Fibroblast of pulmonary artery (primary cell): Measurements from ENCODE around the gene PTPRN2.

Source experiments
- DNase-seq: peaks from one replicate; pipeline ENCODE4 v3.0.0-alpha.2; 2010; ENCODE audit warnings: low read depth
- H3K4me3 ChIP-seq: replicated peaks from 2 replicates; pipeline ENCODE4 v1.5.1; 2011; ENCODE audit warnings: low read depth, mild to moderate bottlenecking, control low read depth, low read length, moderate library complexity
- TF ChIP-seq, protein P1 (sequence below): IDR thresholded peaks from 2 replicates; pipeline ENCODE4 v1.5.1; 2011; ENCODE audit warnings: mild to moderate bottlenecking, control low read depth, low read length, inconsistent platforms; ENCODE audit errors: missing control alignments

PTPRN2 gene

DNA sequence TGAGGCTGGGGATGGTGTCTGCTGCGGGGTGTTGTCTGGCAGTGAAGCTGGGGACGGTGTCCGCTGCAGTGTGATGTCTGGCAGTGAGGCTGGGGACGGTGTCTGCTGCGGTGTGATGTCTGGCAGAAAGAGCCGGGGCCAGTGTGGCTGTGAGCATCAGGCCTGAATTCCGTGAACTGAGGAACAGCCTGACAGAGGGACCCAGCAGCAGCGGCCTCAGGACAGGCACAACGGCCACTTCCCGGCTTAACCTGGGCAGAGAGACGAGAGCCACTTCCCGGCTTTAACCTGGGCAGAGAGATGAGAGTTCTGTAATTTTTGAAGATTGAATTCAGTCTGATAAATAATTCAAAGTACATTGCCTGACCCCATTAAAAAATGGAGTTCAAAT, 321.2 kb downstream of the PTPRN2 start:
- DNase-seq, result no peak
- no peak overlapping the region for H3K4me3 ChIP-seq
- TF ChIP-seq, protein P1, sequence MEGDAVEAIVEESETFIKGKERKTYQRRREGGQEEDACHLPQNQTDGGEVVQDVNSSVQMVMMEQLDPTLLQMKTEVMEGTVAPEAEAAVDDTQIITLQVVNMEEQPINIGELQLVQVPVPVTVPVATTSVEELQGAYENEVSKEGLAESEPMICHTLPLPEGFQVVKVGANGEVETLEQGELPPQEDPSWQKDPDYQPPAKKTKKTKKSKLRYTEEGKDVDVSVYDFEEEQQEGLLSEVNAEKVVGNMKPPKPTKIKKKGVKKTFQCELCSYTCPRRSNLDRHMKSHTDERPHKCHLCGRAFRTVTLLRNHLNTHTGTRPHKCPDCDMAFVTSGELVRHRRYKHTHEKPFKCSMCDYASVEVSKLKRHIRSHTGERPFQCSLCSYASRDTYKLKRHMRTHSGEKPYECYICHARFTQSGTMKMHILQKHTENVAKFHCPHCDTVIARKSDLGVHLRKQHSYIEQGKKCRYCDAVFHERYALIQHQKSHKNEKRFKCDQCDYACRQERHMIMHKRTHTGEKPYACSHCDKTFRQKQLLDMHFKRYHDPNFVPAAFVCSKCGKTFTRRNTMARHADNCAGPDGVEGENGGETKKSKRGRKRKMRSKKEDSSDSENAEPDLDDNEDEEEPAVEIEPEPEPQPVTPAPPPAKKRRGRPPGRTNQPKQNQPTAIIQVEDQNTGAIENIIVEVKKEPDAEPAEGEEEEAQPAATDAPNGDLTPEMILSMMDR, result no peak

DNA sequence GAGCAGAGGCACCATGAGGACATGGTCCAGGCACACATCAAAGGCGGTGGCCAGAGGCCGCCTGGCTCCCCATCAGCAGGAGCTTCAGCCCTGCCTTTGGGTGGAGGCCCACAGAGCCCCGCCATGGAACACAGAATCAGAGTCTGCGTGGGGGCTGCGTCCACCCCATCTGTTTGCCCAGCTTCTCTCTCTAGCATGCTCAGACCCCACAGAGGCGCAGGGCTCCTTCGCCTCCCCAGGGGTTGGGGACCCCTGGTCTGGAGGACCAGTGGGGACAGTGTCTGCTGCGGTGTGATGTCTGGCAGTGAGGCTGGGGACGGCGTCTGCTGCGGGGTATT, 321.9 kb downstream of the PTPRN2 start:
- TF ChIP-seq, protein P1, result no peak
- H3K4me3 ChIP-seq, result no peak overlapping the region
- DNase-seq, result no peak

DNA sequence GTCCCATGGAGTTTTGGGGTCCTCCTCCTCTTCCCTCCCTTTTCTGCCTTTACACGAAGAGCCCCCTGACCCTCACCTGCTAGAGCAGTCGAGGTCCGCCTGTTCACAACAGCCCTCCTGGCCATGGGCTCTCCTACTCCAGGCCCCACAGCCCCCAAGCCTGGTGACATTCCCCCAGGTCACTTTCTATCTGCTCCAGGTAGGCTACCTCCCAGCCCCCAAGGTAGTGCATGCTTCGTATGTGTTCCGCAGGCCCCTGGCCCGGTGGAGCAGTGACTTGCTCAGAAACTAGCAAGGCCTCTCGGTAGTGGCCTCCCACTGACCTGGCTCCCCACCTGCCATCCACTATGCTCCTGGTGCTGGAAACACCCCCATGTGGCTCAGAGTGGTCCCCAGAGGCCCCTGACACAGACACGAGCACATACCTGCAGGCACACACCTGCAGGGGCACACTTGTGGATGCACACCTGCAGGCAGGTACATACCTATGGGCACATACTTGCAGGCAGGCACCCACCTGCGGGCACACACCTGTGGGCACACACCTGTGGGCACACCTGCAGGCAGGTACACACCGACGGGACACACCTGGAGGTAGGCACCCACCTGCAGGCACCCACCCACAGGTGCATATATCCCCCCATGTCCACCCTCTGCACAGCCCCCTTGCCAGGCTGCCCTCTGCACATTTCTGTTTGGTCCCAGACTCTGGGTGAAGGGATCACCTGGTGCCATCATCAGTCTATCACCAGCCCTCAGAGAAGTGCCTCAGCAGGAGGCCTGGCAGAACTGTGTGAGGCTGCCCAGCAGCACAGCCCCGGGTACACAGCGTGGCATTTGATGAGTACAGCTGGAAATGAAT, 322.5 kb downstream of the PTPRN2 start:
- TF ChIP-seq, protein P1, result no peak
- no peak for DNase-seq
- no peak overlapping the region for H3K4me3 ChIP-seq

DNA sequence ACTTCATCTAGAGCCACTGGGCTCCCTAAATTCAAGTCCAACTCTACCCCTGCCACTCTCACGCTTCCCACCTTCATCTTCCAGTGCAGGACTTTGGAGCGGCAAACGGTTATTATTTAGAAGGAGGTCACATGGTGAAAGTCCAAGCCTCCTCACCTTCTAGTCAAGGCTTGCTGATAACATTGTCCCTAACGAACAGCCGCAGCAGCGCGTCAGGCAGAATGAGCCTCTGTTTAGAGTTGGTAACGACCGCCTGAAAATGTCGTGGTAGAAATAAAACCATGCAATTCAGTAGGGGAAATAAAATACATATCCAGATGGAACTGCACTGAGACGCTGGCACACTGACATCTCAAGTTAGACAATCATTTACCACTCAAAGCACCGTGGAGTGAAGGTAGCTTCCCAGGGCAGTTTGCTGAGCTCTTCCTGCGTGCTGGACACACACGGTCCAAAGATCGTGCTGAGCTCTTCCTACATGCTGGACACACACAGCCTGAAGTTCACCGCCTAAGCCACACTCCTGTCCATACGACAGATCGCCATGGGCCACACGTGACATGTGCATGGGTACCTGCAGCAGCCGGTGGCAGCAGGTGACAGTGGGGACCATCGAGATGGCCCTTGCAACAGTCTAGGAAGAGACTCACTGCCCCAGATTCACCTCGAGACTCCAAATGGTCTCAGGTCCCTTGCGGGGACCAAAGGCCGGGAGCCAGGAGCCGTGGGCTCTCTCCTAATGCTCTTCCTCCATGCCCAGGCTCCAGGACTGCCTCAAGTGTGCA, 323.5 kb downstream of the PTPRN2 start:
- H3K4me3 ChIP-seq, result no peak overlapping the region
- TF ChIP-seq, protein P1, result no peak
- DNase-seq, result no peak

DNA sequence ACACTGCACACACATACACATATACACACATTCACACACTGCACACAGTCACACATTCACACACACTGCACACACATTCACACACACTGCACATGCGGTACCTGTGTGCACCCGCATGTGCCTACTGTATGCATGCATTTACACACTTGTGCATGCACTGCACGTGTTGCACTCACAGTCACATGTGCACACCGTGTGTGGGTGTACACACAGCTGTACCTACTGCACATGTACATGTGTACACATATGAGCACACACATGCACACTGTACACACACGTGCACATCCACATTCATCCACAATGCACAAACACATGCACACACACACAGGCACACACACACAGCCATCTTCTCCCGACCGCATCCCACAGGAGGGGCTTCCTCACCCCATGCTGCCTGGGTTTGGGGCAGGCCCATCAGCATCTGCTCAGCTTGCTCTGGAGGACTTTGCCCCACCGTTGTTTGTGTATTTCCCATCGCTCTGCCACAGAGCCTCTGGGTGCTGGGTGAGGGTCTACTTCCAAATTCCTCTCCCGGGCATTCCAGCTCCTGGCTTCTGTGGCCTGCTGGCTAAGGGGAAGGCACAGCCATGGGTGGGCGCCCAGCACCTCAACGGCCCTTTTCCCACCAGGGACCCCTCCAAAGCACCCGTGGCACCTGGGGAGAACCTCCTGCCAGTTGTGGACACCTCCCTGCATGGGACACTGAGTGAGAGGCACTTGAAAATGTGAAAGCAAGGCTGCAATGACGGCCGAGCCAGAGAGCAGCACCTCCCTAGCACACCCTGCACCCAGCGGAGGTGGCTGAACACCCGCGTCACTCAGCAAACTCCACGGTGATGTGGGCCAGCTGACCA, 324.3 kb downstream of the PTPRN2 start:
- no peak overlapping the region for H3K4me3 ChIP-seq
- no peak for DNase-seq

More for the DNA sequence above, 324.3 kb downstream of the PTPRN2 start:
- TF ChIP-seq, protein P1, result no peak
